Measurements from ENCODE around the gene C1orf210.
A peak's percentile ranks its signal among the peaks of the same experiment; 100 is the strongest.

C1orf210 gene

GRCh38 chr1:43293176-43293575 lies 7.8 kb upstream of the C1orf210 start:
- DNase-seq = no peak

GRCh38 chr1:43292679-43293078 lies 7.3 kb upstream of the C1orf210 start:
- DNase-seq = no peak

DNA sequence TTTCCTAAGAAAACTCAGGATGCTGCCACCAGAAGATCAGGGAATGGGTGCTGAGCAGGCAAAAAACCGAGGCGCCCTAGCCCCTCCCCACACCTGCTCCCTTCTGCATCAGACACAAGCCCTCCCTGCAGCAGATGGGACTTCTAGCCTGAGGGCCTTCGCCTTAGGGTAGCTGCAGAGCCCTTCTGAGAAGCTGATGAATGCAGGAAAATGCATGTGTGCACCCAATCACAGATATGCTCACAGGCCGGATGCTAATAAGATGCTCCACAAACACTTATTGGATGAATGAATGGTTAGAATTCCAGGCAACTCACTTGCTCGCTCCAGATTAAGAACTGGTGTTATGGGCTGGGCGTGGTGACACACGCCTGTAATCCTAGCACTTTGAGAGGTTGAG lies 6.8 kb upstream of the C1orf210 start:
- DNase-seq = peak in 1 of 2 experiments; percentile 65

- no peak for DNase-seq
These were observed 3.7 kb upstream of the C1orf210 start for GRCh38 chr1:43288785-43289706.

GRCh38 chr1:43288058-43288784 lies 2.8 kb upstream of the C1orf210 start:
- peak; percentile 54 to 70 for DNase-seq

DNA sequence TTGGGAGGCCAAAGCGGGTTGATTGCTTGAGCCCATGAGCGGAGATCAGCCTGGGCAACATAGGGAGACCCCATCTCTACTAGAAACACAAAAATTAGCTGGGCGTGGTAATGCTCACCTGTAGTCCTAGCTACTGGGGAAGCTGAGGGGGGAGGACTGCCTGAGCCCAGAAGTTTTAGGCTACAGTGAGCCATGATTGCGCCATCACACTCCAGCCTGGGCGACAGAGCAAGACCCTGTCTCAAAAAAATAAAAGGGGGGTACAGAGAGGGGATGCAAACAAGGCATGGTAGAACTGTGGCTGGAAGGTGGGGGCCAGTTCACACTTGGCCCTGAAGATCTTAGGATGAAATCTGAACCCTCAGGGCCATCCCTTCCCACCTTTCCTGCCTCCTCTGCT lies 1.2 kb upstream of the C1orf210 start:
- no peak for DNase-seq

GRCh38 chr1:43286115-43286514 lies 734 bp upstream of the C1orf210 start:
- DNase-seq = no peak

DNA sequence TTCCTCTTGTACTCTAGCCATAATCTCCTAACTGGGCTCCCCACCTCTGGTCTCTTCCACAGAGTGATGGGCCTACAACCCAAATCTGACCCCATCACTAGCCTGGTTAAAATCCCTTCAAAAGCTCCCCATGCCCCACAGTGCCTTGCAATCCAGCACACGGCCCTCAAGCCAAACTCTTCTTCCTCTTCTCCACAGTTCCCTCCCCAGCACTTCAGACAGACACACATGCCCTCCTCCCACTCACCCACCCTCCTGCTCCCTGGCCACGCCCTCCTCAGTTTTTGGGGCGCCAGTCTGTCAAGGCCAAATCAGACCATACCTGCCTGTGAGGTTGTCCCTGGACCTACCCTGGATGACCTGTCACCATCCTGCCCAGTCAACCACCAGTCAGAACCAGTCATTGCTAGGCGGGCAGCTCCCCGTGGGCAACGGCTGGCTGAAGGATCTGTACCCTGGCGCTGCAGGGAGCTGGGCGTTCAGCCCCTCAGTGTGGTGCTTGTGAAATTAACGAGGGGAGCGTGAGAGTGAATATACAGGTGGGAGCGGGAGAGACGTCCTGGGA lies 753 bp downstream of the C1orf210 start:
- no peak for DNase-seq

DNA sequence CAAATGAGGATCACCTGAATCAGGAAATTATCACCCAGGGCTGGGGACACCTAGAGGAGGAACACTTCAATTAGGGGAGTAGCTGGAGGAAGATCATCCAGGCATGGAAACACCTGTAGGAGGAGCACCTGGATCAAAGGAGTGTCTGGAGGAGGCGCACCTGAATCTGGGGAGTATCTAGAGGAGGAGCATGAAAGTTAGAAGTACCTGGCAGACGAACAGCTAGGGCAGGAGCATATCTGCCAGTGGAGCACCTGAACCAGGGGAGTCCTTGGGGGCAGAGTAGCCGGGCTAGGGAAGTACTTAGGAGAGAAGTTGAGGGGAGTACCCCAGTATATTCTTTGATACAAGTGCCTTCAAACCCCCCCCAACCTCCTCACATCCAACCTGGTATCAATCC lies 1.3 kb downstream of the C1orf210 start:
- DNase-seq = no peak

GRCh38 chr1:43282220-43283195 lies 2.9 kb downstream of the C1orf210 start:
- DNase-seq = no peak

GRCh38 chr1:43280692-43281091 lies 4.7 kb downstream of the C1orf210 start:
- DNase-seq = no peak

DNA sequence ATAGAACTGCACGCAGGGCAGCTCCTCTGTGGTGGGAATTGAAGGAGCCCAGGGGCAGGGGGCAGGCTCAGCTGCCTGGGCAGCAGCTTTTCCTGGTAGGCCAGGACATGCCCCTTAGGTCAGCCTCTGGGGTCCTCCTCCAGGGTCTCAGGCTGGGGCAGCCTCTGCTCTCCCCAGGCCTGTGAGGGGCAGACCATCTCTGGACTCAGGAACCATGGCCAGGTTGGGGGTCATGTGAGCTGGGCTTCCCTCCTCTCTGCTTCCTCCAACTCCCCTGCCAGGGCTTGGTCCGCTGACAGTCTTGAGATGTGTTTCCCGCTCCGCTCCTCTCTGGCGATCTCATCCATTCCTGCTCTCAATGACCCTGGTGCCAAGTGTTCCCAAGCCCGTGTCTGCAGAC lies 5.7 kb downstream of the C1orf210 start:
- no peak for DNase-seq

- no peak for DNase-seq
These were observed 6.2 kb downstream of the C1orf210 start for GRCh38 chr1:43279161-43279560.

GRCh38 chr1:43277116-43277876 lies 8.1 kb downstream of the C1orf210 start:
- DNase-seq = no peak

DNA sequence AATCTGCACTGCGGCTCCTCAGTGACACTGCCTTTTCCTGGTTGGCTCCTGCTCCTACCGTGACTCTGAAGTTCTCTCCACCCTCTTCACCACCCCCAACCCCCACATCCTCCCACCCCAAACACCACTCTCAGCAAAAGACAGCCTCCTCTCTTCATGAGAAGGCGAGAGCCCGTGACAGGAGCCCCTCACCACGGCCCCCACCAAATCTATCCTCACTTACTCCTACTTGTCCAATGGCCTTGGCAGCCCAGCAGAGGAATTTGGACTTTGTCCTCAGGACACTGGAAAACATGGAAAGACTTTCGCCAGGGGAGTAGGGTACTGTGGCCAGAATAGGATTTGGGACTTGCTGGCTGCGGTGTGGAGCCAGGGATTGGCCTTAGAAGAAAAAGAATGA lies 8.7 kb downstream of the C1orf210 start:
- DNase-seq = no peak

DNA sequence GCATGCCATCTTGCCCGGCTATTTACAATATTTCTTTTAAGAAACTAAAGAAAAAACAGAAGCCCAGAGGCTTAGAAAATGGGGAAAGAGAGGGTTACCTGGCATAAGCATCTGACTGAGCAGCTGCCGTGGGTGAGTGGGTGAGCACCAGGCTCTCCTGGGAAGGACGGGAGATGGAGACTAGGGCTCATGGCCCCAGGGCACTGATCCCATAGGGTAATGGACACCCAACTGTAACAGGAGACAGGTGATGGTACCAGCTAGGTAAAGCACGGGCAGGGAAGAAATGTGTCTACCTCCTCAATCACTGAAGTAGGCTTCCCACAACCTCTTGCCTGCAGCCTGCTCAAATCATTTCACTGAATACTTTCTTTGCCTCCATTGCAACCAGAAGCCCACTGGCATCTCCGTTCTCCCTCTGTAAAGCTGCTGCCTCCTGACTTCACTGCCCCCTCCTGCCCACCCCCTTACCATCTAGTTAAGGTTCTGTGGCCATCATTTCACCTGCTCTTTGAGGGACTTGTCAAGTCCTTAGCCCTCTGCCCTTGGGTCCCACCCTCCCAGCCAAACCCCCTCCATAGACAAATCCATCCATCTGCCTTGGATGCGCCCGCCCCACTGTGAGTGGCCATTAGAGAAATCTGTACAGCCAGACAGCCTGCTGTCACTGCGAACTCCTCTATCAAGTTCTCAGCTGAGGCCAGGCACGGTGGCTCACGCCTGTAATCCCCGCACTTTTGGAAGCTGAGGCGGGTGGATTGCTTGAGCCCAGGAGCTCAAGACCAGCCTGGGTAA lies 9.4 kb downstream of the C1orf210 start:
- no peak for DNase-seq

DNA sequence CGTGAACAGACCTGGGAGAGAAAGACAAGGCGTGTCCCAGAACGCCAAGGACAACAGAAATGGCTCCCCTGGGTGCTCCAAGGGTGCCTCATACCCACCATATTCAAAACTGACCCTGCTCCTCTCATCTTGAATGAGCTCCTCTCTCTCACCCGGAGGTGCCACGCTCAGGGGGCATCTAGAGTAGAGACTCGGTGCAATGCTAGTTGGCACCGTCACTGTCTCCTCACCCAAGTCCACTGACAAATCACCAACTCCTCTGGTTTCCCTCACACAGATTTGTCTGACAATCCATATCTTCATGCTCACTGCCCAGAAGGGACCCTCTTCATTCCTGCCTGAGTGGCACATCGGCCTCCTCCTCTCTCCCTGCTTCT lies 10.6 kb downstream of the C1orf210 start:
- no peak for DNase-seq

DNA sequence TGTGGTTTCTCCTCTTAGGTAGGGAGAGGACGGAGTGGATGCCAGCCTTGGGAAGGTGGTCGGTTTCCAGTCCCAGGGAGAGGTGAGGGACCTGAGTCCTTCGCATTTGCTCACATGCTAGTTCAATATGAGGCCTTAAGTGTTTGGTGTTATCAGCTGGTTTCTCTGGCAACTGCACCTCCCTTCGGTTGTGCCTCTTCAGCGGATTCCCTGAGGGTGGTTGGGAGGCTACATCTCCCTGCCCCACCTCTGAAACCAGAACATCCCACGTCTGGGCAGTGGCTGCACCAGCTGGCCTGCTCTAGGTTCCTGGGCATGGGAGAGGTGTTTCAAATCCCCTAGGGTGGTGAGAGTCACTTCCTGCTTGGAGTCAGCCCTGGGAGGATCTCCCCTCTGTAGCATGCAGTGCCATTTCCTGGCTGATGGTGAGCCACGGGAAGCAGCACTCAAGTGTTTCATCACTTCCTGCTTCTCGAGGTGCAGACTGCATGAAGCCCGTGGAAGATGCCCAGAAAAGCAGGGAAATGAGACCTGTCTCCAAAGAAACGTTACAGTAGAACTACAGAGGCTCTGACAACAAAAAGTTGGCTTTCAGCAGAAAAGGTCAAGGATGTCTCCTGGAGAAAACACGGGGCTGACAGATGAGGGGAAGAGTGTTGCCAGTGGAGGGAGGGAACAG lies 11.1 kb downstream of the C1orf210 start:
- DNase-seq = no peak

DNA sequence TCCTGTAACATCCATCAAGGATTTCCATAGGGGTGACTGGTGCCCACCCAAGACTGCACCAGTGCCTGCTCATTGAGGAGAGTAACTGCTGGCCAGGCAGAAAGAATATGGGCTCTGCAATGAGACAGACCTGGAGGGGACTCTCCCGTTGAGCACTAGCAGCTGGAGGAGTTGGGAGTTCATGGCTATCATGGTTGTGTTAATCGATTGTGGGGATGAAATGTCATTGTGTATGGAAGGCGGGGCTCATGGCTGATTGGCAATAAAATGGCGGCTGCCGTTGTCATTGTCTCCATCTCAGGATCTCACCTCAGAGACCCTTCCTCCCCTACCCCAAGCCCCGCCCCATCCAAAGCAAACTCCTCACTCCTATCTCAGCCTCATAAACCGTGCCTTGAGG lies 11.7 kb downstream of the C1orf210 start:
- DNase-seq = no peak

All from NCI-H524 (cell line).